GM18511 (cell line): ENCODE measurements around the gene SPATS1.
"Not testable (repeated sequence)": the region's sequence is repeated elsewhere in the genome, so short reads cannot be mapped to it uniquely, and the experiment has no call there.

Source experiments
- ATAC-seq: cut with Tn5 transposase; IDR thresholded peaks from one replicate; pipeline ENCODE4 v1.9.1; 2021; ENCODE audit warnings: mild to moderate bottlenecking, moderate library complexity; ENCODE audit not compliant: unreplicated experiment

The SPATS1 gene

DNA sequence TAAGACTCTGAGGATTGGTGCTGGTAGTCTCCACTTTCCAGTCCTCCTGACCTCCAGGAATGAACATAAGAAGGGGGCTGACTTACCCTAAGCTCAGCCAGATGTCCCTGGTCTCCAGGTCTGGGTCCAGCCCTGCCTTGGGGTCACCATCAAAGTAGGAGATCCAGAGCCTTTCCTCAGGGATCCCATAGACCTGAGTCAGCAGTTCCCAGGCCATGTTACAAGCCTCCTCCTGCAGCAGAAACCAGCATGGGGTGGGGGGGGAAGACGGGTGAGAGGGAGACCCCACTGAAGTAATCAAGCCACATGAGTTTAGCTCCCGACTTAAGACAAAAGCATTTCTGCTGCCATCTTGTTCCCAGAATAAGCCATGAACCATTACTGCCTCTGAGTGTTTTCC is 31.1 kb upstream of the SPATS1 start:
- no peak for ATAC-seq

GRCh38 chr6:44311767-44312166 is 30.7 kb upstream of the SPATS1 start:
- no peak for ATAC-seq

DNA sequence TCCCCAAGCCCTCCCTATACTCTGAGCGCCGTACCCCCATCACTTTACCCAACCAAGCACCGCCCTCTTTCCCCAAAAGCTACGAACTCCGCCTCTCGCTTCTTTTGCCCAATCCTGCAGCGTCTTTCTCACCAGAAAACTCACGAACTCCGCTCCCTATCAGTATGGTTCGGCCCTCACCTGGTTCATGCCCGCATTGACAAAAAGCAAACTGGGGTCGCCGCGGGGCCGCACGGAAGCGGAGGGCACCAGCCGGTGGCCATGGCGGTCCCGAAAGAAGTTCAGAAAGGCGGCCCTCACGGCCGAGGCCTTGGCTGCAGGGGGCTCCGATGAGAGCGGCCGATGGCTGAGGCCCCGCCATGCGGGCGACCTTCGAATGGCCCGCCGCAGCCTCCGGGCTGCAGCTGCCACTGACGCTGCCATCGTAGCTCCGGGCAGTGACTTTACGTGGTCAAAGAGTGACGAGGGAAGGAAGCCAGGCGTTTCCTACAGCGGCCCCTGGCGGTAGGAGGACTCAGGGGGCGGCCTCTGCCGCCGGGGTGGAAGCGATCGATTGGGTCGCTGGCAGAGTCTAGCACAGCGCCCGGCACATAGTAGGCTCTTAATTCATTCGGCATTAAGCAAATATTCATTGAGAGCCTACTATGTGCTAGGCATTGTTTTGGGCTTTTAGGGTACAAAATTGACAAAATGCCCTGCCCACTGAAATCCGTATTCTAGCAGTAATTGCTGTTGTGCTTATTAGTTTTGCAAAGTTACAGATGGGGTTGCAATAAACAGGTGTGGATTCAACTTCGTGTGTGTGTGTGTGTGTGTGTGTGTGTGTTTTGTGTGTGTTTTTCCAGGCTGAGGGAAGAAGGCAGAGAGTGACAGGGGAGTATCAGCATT is 29.3 kb upstream of the SPATS1 start, which contains the start of gene AARS2:
Gene AARS2, minus strand, starts transcription at position 447 of the 888 bp plus-strand sequence. Its CDS starts 24 bp downstream, at position 423.
- peak; percentile 90 for ATAC-seq

GRCh38 chr6:44314657-44315056 is 27.8 kb upstream of the SPATS1 start:
- not testable (repeated sequence) for ATAC-seq

GRCh38 chr6:44315516-44315915 is 26.9 kb upstream of the SPATS1 start:
- ATAC-seq: no peak

GRCh38 chr6:44315951-44316350 is 26.5 kb upstream of the SPATS1 start:
- ATAC-seq: no peak

- no peak for ATAC-seq
These were observed 26.0 kb upstream of the SPATS1 start for GRCh38 chr6:44316481-44316880.

GRCh38 chr6:44317136-44317631 is 25.3 kb upstream of the SPATS1 start:
- ATAC-seq: not testable (repeated sequence)

GRCh38 chr6:44321210-44321609 is 21.2 kb upstream of the SPATS1 start:
- ATAC-seq: no peak

- ATAC-seq: no peak
These were observed 15.4 kb upstream of the SPATS1 start for GRCh38 chr6:44327096-44327495.

DNA sequence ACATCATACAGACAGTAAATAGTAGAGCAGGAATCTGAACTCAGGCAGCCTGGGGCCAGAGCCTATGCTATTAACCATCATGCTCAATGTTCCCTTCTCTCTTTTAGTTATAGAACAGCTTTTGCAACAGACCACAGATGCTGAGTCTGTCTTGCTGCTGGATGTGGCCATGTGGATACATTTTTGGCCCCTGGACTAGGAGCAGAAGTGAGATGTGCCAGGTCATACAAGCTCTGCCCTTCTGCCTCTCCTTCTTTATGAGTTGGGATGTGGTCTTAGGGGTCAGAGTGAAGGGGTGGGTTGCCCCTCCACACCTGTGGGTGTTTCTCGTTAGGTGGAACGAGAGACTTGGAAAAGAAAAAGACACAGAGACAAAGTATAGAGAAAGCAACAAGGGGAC is 14.7 kb upstream of the SPATS1 start:
- ATAC-seq: no peak

- not testable (repeated sequence) for ATAC-seq
These were observed 14.2 kb upstream of the SPATS1 start for GRCh38 chr6:44328203-44328602.

- no peak for ATAC-seq
These were observed 12.6 kb upstream of the SPATS1 start for GRCh38 chr6:44329858-44330257.

DNA sequence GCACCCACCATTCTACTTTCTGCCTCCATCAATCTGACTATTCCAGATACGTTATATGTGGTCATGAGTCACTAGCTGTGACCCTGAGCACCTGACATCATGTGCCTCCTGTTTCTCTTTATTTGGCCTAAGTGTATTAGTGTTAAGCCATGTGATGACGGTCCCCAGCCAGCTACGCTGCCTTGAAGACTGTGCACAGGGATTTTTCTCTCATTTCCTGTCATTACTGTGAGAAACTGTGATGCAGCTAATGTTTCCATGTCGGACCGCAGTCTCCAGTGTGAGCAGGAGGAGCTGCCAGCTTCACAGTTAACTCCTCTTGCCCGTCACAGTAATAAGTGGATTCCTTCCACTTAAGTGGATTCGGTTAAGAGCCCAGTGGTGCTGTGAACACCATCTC is 9.9 kb upstream of the SPATS1 start:
- ATAC-seq: no peak

GRCh38 chr6:44333273-44333919 is 9.1 kb upstream of the SPATS1 start:
- no peak for ATAC-seq

- ATAC-seq: no peak
These were observed 8.5 kb upstream of the SPATS1 start for GRCh38 chr6:44333942-44334341.

GRCh38 chr6:44335631-44336030 is 6.8 kb upstream of the SPATS1 start:
- no peak for ATAC-seq

DNA sequence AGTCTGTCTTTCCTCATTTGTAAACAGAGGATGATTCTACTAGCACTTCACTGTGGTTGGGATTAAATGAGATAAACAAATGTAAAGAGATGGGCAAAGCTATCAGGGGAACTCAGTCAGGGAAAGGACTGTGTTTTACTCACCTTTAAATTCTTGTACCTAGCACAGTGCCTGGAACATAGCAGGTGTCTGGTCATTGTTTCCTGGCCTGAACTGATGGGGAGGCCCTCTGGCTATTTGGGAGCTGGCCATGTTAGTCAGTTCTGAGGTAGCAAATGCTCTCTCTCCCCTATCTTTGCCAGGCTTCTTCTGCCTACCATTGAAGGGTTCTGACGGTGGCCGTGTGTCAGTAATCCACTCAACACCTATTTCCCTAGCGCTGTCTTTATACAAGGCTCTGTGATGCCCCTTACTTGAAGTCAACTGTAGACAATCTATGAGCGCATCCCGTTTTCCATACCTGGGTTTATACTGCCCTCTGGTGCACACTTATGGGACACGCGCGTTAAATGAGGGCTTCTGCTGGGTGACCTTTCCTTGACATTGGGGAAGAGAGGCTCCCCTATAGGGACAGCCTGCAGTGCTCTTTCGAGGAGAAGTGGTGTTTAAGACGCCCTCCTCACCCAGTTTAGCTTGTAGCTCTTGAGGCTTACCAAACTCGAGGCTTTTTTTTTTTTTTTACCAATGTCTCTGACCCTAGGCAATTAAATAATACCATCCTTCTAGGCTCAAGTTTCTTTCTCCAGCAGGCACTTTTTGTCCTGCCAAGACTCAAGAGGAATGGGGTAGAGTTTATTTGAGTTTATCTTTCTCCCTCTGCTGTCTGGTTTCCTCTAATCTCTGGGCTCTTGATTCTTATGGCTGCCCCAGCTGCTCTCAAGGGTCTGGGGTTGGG is 4.0 kb upstream of the SPATS1 start:
- ATAC-seq: peak; percentile 75

DNA sequence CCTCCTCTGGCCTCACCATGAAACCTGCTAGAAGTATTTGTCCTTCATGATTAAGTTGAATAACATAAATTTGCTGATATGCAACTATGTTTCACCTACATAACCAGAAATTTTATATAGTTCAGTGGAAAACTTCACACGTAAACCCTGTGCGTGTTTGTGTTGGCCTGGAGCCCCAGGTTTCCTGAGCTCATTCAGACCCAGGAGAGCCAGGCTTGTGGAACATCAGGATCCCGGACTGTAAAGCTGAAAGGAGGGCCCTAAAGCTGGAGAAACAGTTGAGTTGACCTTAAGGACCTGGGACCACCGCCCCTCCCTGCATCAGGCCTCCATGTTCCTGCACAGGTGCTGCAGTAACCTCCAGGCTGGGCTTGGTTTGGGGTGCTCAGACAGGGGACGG is 3.1 kb upstream of the SPATS1 start:
- ATAC-seq: no peak

- ATAC-seq: no peak
These were observed 2.5 kb upstream of the SPATS1 start for GRCh38 chr6:44339763-44340625.
